ENCODE measurements around the gene KIRREL1. TPM values are rescaled to one million over a fixed set of nuclear protein-coding genes. Genes with fewer than 3 reads are reported as not detected.

The KIRREL1 gene
- total RNA-seq, 1 donor from 2014 or later, result 34.9 TPM

- Histone ChIP-seq H3K27ac (no peak overlapping the region), H3K4me3 (no peak overlapping the region), H3K27me3 (no peaks in the 10 kb centered on the region), H3K4me1 (peaks cover 24% of the 10 kb centered on the region), H3K9me3 (no peaks in the 10 kb centered on the region), H3K36me3 (no peaks in the 10 kb centered on the region)
- TF ChIP-seq POLR2A (IDR thresholded peaks at IDR 0.05) (no peak), POLR2AphosphoS5 (IDR thresholded peaks at IDR 0.05; ENCODE audit: insufficient read depth in 1 of 2, low read depth in 1 of 2) (no peak)
- TF ChIP-seq, protein P1, sequence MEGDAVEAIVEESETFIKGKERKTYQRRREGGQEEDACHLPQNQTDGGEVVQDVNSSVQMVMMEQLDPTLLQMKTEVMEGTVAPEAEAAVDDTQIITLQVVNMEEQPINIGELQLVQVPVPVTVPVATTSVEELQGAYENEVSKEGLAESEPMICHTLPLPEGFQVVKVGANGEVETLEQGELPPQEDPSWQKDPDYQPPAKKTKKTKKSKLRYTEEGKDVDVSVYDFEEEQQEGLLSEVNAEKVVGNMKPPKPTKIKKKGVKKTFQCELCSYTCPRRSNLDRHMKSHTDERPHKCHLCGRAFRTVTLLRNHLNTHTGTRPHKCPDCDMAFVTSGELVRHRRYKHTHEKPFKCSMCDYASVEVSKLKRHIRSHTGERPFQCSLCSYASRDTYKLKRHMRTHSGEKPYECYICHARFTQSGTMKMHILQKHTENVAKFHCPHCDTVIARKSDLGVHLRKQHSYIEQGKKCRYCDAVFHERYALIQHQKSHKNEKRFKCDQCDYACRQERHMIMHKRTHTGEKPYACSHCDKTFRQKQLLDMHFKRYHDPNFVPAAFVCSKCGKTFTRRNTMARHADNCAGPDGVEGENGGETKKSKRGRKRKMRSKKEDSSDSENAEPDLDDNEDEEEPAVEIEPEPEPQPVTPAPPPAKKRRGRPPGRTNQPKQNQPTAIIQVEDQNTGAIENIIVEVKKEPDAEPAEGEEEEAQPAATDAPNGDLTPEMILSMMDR (IDR thresholded peaks at IDR 0.05), result no peak
- intact Hi-C loops (cut with DNase I), result no loop called here
- DNase-seq (ENCODE audit: extremely low spot score in 2 of 2), result no peak
These were observed 107.1 kb downstream of the KIRREL1 start for GRCh38 chr1:158100498-158100897.

DNA sequence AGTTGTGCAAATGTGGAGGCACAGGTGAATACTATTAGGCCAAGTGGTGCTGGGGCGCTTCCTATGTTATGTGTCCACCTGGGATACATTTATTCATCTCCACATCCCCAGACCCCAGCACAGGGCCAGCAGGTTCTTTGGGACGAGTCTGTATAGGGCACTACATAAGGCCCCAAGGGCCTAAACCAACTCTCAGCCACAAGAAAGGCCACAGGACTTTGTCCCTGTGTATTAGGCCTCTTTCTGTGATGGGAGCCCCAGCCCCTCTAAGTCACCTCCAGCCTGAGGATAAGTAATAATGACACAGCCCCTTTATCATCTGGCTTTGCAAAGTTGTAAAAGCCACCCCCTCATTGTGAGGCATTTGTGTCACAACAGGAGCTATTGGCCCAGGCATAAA lies 108.0 kb downstream of the KIRREL1 start:
- H3K4me1 ChIP-seq, result peaks cover 24% of the 10 kb centered on the region
- no peak overlapping the region for H3K4me3 ChIP-seq
- intact Hi-C loops (cut with DNase I), result no loop called here
- TF ChIP-seq, protein P1 (IDR thresholded peaks at IDR 0.05), result no peak
- TF ChIP-seq POLR2AphosphoS5 (IDR thresholded peaks at IDR 0.05; ENCODE audit: insufficient read depth in 1 of 2, low read depth in 1 of 2) (no peak), POLR2A (IDR thresholded peaks at IDR 0.05) (no peak)
- H3K9me3 ChIP-seq, result no peaks in the 10 kb centered on the region
- H3K27me3 ChIP-seq, result no peaks in the 10 kb centered on the region
- H3K27ac ChIP-seq, result no peak overlapping the region
- DNase-seq (ENCODE audit: extremely low spot score in 2 of 2), result no peak
- no peaks in the 10 kb centered on the region for H3K36me3 ChIP-seq

DNA sequence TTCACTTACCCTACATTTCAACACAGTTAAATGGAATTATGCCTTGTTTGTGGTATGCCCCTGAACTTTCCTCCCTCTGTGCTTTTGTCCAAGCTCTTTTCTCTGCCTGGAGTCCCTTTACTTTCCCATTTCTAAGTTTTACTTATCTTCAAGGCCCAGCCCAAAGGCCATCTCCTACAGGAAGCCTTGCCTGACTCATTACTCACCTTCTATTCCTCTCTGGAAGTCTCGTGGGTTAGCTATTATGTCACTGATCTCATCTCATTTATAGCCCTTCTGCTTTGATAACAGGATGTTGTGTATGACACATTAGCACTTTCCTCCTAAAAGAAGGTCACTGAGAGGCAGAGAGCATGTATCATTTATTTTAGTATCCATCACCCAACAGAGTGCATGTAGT lies 108.5 kb downstream of the KIRREL1 start:
- Histone ChIP-seq H3K27ac (no peak overlapping the region), H3K4me1 (peaks cover 24% of the 10 kb centered on the region), H3K27me3 (no peaks in the 10 kb centered on the region), H3K4me3 (no peak overlapping the region), H3K36me3 (no peaks in the 10 kb centered on the region), H3K9me3 (no peaks in the 10 kb centered on the region)
- intact Hi-C loops (cut with DNase I), result no loop called here
- TF ChIP-seq, protein P1 (IDR thresholded peaks at IDR 0.05), result no peak
- TF ChIP-seq POLR2AphosphoS5 (IDR thresholded peaks at IDR 0.05; ENCODE audit: insufficient read depth in 1 of 2, low read depth in 1 of 2), result peak in 1 of 2 donors; percentile 49
- DNase-seq (ENCODE audit: extremely low spot score in 2 of 2), result no peak

GRCh38 chr1:158102881-158103674 lies 109.6 kb downstream of the KIRREL1 start:
- no peak overlapping the region for H3K4me3 ChIP-seq
- no peak overlapping the region for H3K27ac ChIP-seq
- DNase-seq (ENCODE audit: extremely low spot score in 2 of 2), result no peak
- no peaks in the 10 kb centered on the region for H3K27me3 ChIP-seq
- H3K36me3 ChIP-seq, result no peaks in the 10 kb centered on the region
- H3K9me3 ChIP-seq, result no peaks in the 10 kb centered on the region
- intact Hi-C loops (cut with DNase I), result no loop called here
- H3K4me1 ChIP-seq, result peaks cover 17% of the 10 kb centered on the region
- TF ChIP-seq POLR2A (IDR thresholded peaks at IDR 0.05) (no peak), POLR2AphosphoS5 (IDR thresholded peaks at IDR 0.05; ENCODE audit: insufficient read depth in 1 of 2, low read depth in 1 of 2) (no peak)
- TF ChIP-seq, protein P1 (IDR thresholded peaks at IDR 0.05), result no peak

GRCh38 chr1:158103861-158104522 lies 110.5 kb downstream of the KIRREL1 start:
- intact Hi-C loops (cut with DNase I), result no loop called here
- no peak overlapping the region for H3K27ac ChIP-seq
- H3K4me3 ChIP-seq, result no peak overlapping the region
- H3K36me3 ChIP-seq, result no peaks in the 10 kb centered on the region
- TF ChIP-seq, protein P1 (IDR thresholded peaks at IDR 0.05), result no peak
- TF ChIP-seq POLR2A (IDR thresholded peaks at IDR 0.05), result no peak
- no peak for TF ChIP-seq POLR2AphosphoS5 (IDR thresholded peaks at IDR 0.05; ENCODE audit: insufficient read depth in 1 of 2, low read depth in 1 of 2)
- H3K9me3 ChIP-seq, result no peaks in the 10 kb centered on the region
- no peaks in the 10 kb centered on the region for H3K27me3 ChIP-seq
- DNase-seq (ENCODE audit: extremely low spot score in 2 of 2), result no peak
- peaks cover 7% of the 10 kb centered on the region for H3K4me1 ChIP-seq
